RCC 7860 (cell line): ENCODE data around the gene VPS26C.
A peak's percentile ranks its signal among the peaks of the same experiment; 100 is the strongest.
"Not testable (repeated sequence)": the region's sequence is repeated elsewhere in the genome, so short reads cannot be mapped to it uniquely, and the experiment has no call there.

Experiments
- DNase-seq: peaks from one replicate; pipeline ENCODE4 v3.0.0-alpha.2; 2015; ENCODE audit warnings: low spot score
- FAIRE-seq: peaks from 2 replicates; lab custom pipeline; 2012; peaks lifted over from hg19 to GRCh38; lab: Jason Lieb, UNC

VPS26C gene

GRCh38 chr21:37267269-37268185, at the start of gene VPS26C:
Gene VPS26C, minus strand, starts transcription at chr21:37267334. Its CDS starts 40 bp downstream, at chr21:37267294.
- FAIRE-seq = peak; percentile 89
- DNase-seq = peak; percentile 98

- FAIRE-seq, DNase-seq: not testable (repeated sequence)
Measured at GRCh38 chr21:37316072-37316471, 48.9 kb upstream of the VPS26C start.

DNA sequence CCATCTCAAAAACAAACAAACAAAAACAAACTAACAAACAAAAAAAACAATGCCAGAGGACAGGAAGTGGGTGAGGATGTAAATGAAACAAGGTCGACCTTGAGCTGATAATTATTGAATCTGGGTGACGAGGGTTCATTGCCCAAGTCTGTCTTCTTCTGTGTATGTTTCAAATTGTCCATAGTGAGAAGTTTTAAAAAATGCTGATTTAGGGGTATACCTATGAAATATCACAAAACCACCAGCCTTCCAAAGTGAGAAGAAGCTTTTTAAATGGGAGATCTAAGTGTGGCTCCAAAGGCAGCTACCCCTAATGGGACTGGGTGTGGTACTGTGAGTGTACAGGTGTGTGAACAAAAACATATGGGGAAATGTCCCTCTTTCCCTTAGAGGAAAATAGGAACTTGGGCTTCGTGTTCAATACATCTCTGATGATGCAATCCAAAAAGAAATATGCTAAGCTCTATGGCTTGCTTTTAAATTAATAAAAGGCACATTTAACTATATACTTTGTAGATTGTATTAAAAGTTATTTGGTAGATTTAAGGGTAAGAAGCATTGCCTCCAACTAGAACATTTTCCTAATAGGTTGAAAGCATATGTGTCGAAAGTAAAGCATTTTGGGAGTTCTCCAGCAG, 33.1 kb upstream of the VPS26C start:
- DNase-seq (no peak), FAIRE-seq (no peak)

DNA sequence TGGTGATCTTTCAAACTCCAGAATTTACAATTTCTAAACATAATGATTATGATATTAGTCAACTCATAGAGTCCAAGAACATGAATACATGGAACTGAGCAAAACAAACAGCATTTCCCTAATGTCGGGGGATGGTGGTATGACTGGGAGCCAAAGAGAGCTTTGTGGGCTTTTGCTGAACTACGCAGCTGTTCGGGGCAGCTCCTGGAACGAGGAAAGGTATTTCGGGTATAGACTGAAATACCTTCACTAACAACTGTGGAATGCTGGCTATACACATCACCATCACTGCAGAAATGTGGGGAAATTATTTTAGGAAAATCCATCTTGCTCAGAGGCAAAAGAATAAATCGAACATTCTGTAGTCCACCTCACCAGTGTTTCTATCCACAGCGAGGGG, 30.2 kb upstream of the VPS26C start:
- DNase-seq = no peak
- no peak for FAIRE-seq

- no peak for FAIRE-seq
- DNase-seq = no peak
Measured at GRCh38 chr21:37294679-37295078, 27.5 kb upstream of the VPS26C start.

- FAIRE-seq (no peak), DNase-seq (no peak)
Measured at GRCh38 chr21:37292941-37293340, 25.8 kb upstream of the VPS26C start.

GRCh38 chr21:37292041-37292440, 24.9 kb upstream of the VPS26C start:
- no peak for DNase-seq
- no peak for FAIRE-seq

GRCh38 chr21:37283191-37283710, 16.1 kb upstream of the VPS26C start:
- not testable (repeated sequence) for DNase-seq, FAIRE-seq

- DNase-seq, FAIRE-seq: not testable (repeated sequence)
Measured at GRCh38 chr21:37282602-37283001, 15.5 kb upstream of the VPS26C start.

GRCh38 chr21:37281993-37282392, 14.9 kb upstream of the VPS26C start:
- DNase-seq (no peak), FAIRE-seq (no peak)

- FAIRE-seq (no peak), DNase-seq (no peak)
Measured at GRCh38 chr21:37281579-37281978, 14.4 kb upstream of the VPS26C start.

DNA sequence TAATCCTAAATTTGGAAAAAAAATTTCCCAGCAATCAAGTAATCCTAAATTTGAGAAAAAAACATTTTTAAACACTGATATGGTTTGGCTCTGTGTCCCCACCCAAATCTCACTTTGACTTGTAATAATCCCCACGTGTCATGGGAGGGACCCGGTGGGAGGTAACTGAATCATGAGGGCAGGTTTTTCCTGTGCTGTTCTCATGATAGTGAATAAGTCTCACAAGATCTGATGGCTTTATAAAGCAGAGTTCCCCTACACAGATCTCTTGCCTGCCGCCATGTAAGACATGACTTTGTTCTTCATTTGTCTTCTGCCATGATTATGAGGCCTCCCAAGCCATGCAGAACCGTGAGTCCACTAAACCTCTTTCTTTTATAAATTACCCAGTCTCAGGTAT, 12.1 kb upstream of the VPS26C start:
- not testable (repeated sequence) for DNase-seq, FAIRE-seq

DNA sequence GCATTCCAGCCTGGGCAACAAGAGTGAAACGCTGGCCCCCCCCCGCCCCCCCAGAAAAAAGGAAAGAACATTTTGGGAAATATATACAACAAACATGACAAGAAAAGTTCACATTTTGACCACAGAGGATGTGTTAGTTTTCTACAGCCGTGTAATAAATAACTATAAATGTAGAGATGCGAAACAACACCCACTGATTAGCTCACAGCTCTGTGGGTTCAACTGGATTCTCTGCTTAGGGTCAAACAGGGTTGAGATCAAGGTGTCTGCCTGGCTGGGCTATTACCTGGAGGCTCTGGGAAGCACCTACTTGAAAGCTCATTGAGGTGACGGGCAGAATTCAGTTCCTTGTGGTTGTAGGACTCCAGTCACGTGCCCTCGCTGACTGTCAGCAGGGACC, 11.1 kb upstream of the VPS26C start:
- DNase-seq = no peak
- FAIRE-seq = no peak

DNA sequence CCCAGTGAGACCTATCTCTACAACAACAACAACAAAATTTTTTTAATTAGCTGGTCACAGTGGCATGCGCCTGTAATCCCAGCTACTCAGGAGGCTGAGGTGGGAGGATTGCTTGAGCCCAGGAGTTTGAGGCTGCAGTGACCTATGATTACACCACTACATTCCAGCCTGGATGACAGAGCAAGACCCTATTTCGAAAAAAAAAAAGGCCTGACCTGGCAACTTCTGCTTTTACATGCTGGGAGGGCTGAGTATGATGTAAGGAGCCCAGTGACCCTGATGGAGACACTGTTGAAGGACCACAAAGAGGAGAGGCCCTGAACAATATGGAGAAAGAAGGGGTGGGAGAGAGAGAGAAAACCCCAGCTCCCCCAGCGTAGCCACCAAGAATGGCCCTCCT, 9.2 kb upstream of the VPS26C start:
- no peak for FAIRE-seq

GRCh38 chr21:37273911-37274690, 7.0 kb upstream of the VPS26C start:
- FAIRE-seq (no peak), DNase-seq (no peak)

More for the DNA sequence above, 9.2 kb upstream of the VPS26C start:
- DNase-seq = no peak

DNA sequence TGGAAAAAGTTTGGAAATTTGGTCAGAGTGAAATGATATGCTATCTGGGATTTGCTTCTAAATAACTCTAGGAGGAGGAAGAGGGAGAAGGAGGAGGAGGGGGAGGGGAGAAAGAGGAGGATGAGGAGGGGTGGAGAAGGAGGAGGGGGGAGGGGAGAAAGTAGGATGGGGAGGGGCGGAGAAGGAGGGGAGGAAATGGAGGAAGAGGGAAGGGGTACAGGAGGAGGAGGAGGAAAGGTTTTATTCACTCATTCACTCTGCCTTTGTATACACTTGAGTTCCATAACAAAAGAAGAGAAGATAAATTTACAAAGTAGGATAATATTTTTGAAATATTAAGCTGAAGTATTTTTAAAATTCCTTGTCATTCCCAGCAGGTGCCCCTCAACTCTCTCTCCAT, 6.3 kb upstream of the VPS26C start:
- no peak for FAIRE-seq
- no peak for DNase-seq

GRCh38 chr21:37272897-37273296, 5.8 kb upstream of the VPS26C start:
- peak; percentile 82 for FAIRE-seq
- DNase-seq = no peak

DNA sequence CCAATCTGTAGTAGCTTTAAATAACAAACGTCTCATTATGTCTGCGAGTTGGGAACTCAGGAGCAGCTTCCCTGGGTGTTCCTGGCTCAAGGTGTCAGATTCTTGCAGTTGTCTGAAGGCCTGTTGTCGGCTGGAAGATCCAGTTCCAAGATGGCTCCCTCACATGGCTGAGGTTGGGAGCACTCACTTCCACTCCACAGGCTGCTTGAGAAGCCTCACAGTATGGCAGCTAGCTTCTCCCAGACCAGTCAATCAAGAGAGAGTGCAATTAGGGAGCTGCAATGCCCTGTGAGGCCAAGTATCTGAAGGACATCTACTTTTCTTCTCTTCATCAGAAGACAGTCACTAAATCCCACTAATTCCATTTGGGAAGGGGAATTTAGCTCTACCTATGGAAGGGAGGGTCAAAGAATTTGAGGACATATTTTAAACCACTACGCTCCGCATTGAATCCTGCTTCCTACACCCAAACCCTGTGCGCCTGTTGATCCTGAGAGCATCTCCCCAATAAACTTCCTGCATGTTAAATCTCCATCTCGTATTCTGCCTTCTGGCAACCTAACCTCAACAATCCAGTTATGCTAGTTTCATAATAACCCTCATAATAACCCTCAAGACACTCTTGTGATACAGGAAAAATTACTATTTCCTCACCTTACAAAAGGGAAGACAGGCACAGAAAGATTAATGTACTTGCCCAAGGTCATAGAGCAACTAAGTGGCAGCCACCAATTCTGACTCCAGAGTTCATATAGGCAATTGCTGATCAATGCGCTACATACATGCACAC, 3.6 kb upstream of the VPS26C start:
- DNase-seq = no peak
- FAIRE-seq = no peak

DNA sequence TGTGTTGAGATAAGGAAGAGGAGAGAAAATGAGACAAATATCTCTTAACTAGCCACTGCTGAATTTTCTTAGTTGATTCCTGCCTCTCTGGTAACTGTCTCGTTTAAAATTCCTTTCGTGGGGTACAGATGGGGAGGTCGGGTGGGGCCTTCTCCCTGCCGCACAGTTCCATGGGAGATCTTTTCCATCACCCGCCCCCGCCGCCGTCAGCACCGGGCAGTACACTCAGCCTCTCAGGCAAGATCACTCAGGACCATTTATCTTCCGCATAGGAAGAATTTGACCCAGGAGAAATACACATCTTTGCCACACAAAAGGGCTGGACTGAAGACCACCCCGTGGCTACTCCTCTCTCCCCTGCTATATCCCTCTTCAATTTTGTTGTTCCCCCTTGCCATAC, 2.3 kb upstream of the VPS26C start:
- DNase-seq (no peak), FAIRE-seq (no peak)

DNA sequence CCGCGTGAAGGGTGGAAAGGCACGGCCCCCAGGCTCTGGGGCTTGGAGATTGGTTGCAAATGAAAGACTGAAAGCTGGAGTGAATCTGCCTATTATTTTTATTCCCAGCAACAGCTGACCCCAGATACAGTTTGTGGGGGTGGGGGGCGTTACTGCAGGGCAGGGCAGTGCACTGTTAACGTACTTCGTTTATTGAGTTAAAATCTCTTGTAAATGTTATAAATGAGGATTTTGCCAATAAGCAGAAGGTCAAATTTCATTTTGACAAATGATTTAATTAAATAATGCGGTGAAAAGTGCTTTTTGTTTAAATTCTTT, 1.0 kb upstream of the VPS26C start:
- DNase-seq (no peak), FAIRE-seq (no peak)
